GM12892 (cell line): ENCODE results near the gene ZNF585A.

Experiments used
- POLR2A ChIP-seq: IDR thresholded peaks from 2 replicates; pipeline ENCODE4 v1.6.1; 2011; ENCODE audit warnings: low read depth, low read length, control low read depth
- POLR2AphosphoS5 ChIP-seq: IDR thresholded peaks from 2 replicates; pipeline ENCODE4 v1.6.1; 2011; ENCODE audit warnings: low read depth, low read length, control low read depth

DNA sequence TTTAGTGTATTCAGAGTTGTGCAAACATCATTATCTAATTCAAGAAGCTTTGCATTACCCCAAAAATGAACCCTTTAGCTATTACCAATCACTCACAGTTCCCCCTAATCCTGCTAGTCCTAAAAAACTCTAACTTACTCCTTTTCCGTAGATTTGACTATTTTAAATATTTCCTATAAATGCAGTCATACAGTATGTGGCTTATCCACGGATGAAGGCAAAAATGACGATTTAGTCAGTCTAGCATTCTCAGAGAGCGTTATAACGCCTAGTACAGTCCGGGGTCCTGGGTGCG is 44.9 kb upstream of the ZNF585A start:
- TF ChIP-seq POLR2A (no peak), POLR2AphosphoS5 (no peak)
